HepG2 (cell line): ENCODE measurements around the gene MFRP. TPM values are rescaled to one million over a fixed set of nuclear protein-coding genes. Genes with fewer than 3 reads are reported as not detected.
A peak's percentile ranks its signal among the peaks of the same experiment; 100 is the strongest.

Experiments
- ATAC-seq: fragments of 200-7000 bp; cut with Tn5 transposase; 3 replicates; pipeline ENCODE4 v1.9.1; 2020; ENCODE audit warnings: mild to moderate bottlenecking, moderate library complexity
- BruUV-seq: library from RNA; stranded (reverse); fragments of 400-500 nt; replicated peaks from 2 replicates; lab custom pipeline; 2021; lab: Mats Ljungman, UMichigan
- CTCF ChIA-PET: fragments of 300-600 bp; formaldehyde crosslinking; extraction: SDS; loops from one replicate; lab custom pipeline; 2021; ENCODE audit warnings: low total read pairs, inconsistent platforms, low intra/inter-chr PET ratio; lab: Yijun Ruan, JAX
- POLR2A ChIA-PET: fragments of 350-600 bp; sonication (Branson Sonifier 250); formaldehyde crosslinking; loops from one replicate; lab custom pipeline; 2020; ENCODE audit warnings: antibody characterized with exemption, inconsistent platforms; lab: Yijun Ruan, JAX
- DNase-seq: peaks from one replicate; pipeline ENCODE4 v3.0.0-alpha.2; 2015; ENCODE audit warnings: low spot score
- FAIRE-seq: peaks from 3 replicates; lab custom pipeline; 2011; peaks lifted over from hg19 to GRCh38; lab: Jason Lieb, UNC
- H2AFZ ChIP-seq: one replicate; pipeline ENCODE4 v1.6.1; 2011; ENCODE audit warnings: low read length, inconsistent platforms
- H3K27ac ChIP-seq: fragments of 300-600 bp; 3 replicates; pipeline ENCODE4 v1.8.0; 2011; ENCODE audit warnings: mixed run types, mild to moderate bottlenecking, mixed read lengths, low read length, inconsistent platforms; ENCODE audit not compliant: insufficient read depth; ENCODE audit errors: extremely low read length
- H3K27me3 ChIP-seq, 2 experiments: fragments of 200-600 bp in 1 of 2; 2 replicates in 1 of 2; 3 replicates in 1 of 2; pipeline versions ENCODE4 v1.6.0 to v1.8.0; 2011; ENCODE audit warnings: low read length in 2 of 2, mild to moderate bottlenecking in 2 of 2, moderate library complexity in 2 of 2, inconsistent platforms in 1 of 2; ENCODE audit not compliant: insufficient read depth in 2 of 2, control insufficient read depth in 1 of 2
- H3K36me3 ChIP-seq, 2 experiments: fragments of 200-600 bp in 1 of 2; replicated peaks in 1 of 2; 2 replicates in 1 of 2; 3 replicates in 1 of 2; pipeline versions ENCODE4 v1.5.1 to v1.8.0; 2011; ENCODE audit warnings: low read length in 2 of 2, inconsistent platforms in 1 of 2; ENCODE audit not compliant: insufficient read depth in 2 of 2, control insufficient read depth in 1 of 2
- H3K4me1 ChIP-seq: 2 replicates; pipeline ENCODE4 v1.5.1; 2012; ENCODE audit warnings: low read length, inconsistent platforms; ENCODE audit not compliant: insufficient read depth
- H3K4me2 ChIP-seq: 2 replicates; pipeline ENCODE4 v1.6.0; 2011; ENCODE audit warnings: low read depth, low read length, inconsistent platforms
- H3K4me3 ChIP-seq, 3 experiments: fragments of 200-600 bp in 1 of 3; sonication (generic), shearing (Covaris generic) in 1 of 3; replicated peaks in 1 of 3; 2 replicates each; pipeline ENCODE4 v1.5.1; 2011 to 2016; ENCODE audit warnings: low read length in 3 of 3, inconsistent platforms in 2 of 3, low read depth in 2 of 3, mild to moderate bottlenecking in 2 of 3, control low read depth in 1 of 3, mixed read lengths in 1 of 3; ENCODE audit not compliant: insufficient read depth in 1 of 3
- H3K79me2 ChIP-seq: one replicate; pipeline ENCODE4 v1.6.1; 2011; ENCODE audit warnings: low read length, inconsistent platforms; ENCODE audit not compliant: insufficient read depth
- H3K9ac ChIP-seq: 2 replicates; pipeline ENCODE4 v1.6.0; 2011; ENCODE audit warnings: mild to moderate bottlenecking, low read depth, low read length, inconsistent platforms; ENCODE audit not compliant: insufficient read depth
- H3K9me3 ChIP-seq: 2 replicates; pipeline ENCODE4 v1.5.1; 2012; ENCODE audit warnings: mild to moderate bottlenecking, low read length
- H4K20me1 ChIP-seq: 2 replicates; pipeline ENCODE4 v1.6.0; 2011; ENCODE audit warnings: inconsistent platforms, mild to moderate bottlenecking, low read length, moderate library complexity; ENCODE audit not compliant: insufficient read depth
- CTCF ChIP-seq: sonication (generic); formaldehyde crosslinking; IDR thresholded peaks from 2 replicates; pipeline ENCODE4 v1.5.0; 2020; ENCODE audit warnings: mild to moderate bottlenecking, missing genetic modification reagents, moderate library complexity
- FOXJ3 ChIP-seq: sonication (generic); formaldehyde crosslinking; IDR thresholded peaks from 2 replicates; pipeline ENCODE4 v1.4.0; 2020; ENCODE audit warnings: missing genetic modification reagents, mild to moderate bottlenecking, borderline replicate concordance
- MAFK ChIP-seq, 2 experiments: IDR thresholded peaks in 1 of 2; conservative IDR thresholded peaks in 1 of 2; 2 replicates each; pipeline ENCODE4 v1.6.1; 2011; ENCODE audit warnings: improper control_type of control experiment in 2 of 2, low read length in 2 of 2
- MEIS2 ChIP-seq: sonication (generic); formaldehyde crosslinking; IDR thresholded peaks from 2 replicates; pipeline ENCODE4 v1.9.0; 2021; ENCODE audit warnings: mild to moderate bottlenecking, missing genetic modification reagents
- SMARCE1 ChIP-seq: fragments of 450-650 bp; IDR thresholded peaks from 2 replicates; pipeline ENCODE4 v1.6.1; 2017; ENCODE audit warnings: borderline replicate concordance
- SMC3 ChIP-seq: IDR thresholded peaks from 2 replicates; pipeline ENCODE4 v1.6.1; 2011; ENCODE audit warnings: low read length, improper control_type of control experiment
- WGBS: methylation state at CpG from one replicate; pipeline ENCODE4 v1.1.6; 2017; ENCODE audit warnings: low lambda C conversion rate; 5-methylcytosine and 5-hydroxymethylcytosine counted together
- in situ Hi-C: cut with HindIII; loops from 2 replicates; pipeline ENCODE4 v1.10.0; 2017; ENCODE audit warnings: low pct_unique_long_range_greater_than_20kb; ENCODE audit not compliant: extremely low pct_ligation_motif_present
- intact Hi-C: fragments of 100-400 bp; cut with micrococcal nuclease; formaldehyde crosslinking; loops from one replicate; pipeline ENCODE4 v1.10.0; 2022; ENCODE audit not compliant: unreplicated experiment
- polyA plus RNA-seq, 8 experiments: library from polyadenylated mRNA; depleted of rRNA in 3 of 8; stranded (reverse) in 7 of 8; unstranded in 1 of 8; fragments of >200 nt; fragmentation: Illumina TruSeq in 4 of 8; extraction: Trizol in 4 of 8; gene quantifications; 2 replicates each; pipeline versions ENCODE4 v1.2.1 to v1.2.3, GENCODE V29; 2011 to 2016; ENCODE audit warnings: low read depth in 4 of 8, missing spikeins in 1 of 8, mixed read lengths in 1 of 8; ENCODE audit not compliant: insufficient read depth in 1 of 8
- total RNA-seq, 5 experiments: library from RNA; depleted of rRNA; stranded (reverse); fragments of >200 nt; fragmentation: Illumina TruSeq; extraction: Trizol; gene quantifications; 2 replicates each; pipeline ENCODE4 v1.2.3, GENCODE V29; 2016; ENCODE audit warnings: low read depth in 1 of 5

Gene MFRP
- total and polyA plus RNA-seq, 2 of the 13 experiments (the other 11 are each of a cell fraction or from before 2014, with no cell fraction given) = not detected

- no peak for DNase-seq
These were observed 44.8 kb upstream of the MFRP start for GRCh38 chr11:119391275-119391674.

GRCh38 chr11:119389611-119390254 is 43.2 kb upstream of the MFRP start:
- Histone ChIP-seq H2AFZ (no peak overlapping the region), H3K4me3 (no peak overlapping the region), H4K20me1 (no peaks in the 10 kb centered on the region; the same call in 1 of the 2 replicates), H3K9ac (no peak overlapping the region), H3K27me3 (no peaks in the 10 kb centered on the region; a peak in 1 of 5 replicates), H3K4me1 (no peaks in the 10 kb centered on the region), H3K36me3 (no peaks in the 10 kb centered on the region; a peak in 1 of 5 replicates), H3K27ac (no peak overlapping the region), H3K4me2 (no peak overlapping the region), H3K79me2 (no peaks in the 10 kb centered on the region), H3K9me3 (no peaks in the 10 kb centered on the region)
- ChIA-PET CTCF (no interaction called here), POLR2A (interaction anchor here (0.6 to 1.1 kb wide), 2 partner anchors 9 to 85 kb away, joined by 3 read pairs; partner anchors contain the start of gene USP2)
- ATAC-seq (peak; percentile 79), FAIRE-seq (peak; percentile 53), DNase-seq (no peak)
- BruUV-seq = no TSS peak
- WGBS = 58% methylated on average over 5 of the region's 5 CpGs
- intact Hi-C loops = no loop called here
- TF ChIP-seq CTCF = peak; percentile 16; the same call in 1 of the 2 replicates
- no peak for TF ChIP-seq SMARCE1
- no peak for TF ChIP-seq FOXJ3 (CRISPR knock-in tag)
- TF ChIP-seq SMC3 = 0 out of 2 replicates have a peak, but pooled peaks have one; percentile 11
- in situ Hi-C loops = no loop called here

More at GRCh38 chr11:119391275-119391674, 44.8 kb upstream of the MFRP start:
- no peaks in the 10 kb centered on the region; a peak in 1 of 5 replicates for H3K27me3 ChIP-seq
- H2AFZ ChIP-seq = no peak overlapping the region
- 94% methylated on average over 7 of the region's 7 CpGs for WGBS
- no TSS peak for BruUV-seq
- no peak for FAIRE-seq
- no peaks in the 10 kb centered on the region for H3K4me1 ChIP-seq
- H4K20me1 ChIP-seq = no peaks in the 10 kb centered on the region; the same call in 1 of the 2 replicates
- ChIA-PET POLR2A (no interaction called here), CTCF (no interaction called here)
- H3K79me2 ChIP-seq = no peaks in the 10 kb centered on the region
- TF ChIP-seq MAFK (conservative IDR thresholded peaks at IDR 0.05 in 1 of 2, IDR thresholded peaks at IDR 0.05 in 1 of 2; ENCODE audit: low read length in 2 of 2) (0 out of 4 replicates have a peak, but pooled peaks of 1 of the 2 experiments have one; percentile 3), MEIS2 (CRISPR knock-in tag) (no peak)
- H3K27ac ChIP-seq = no peak overlapping the region
- H3K4me3 ChIP-seq = no peak overlapping the region
- H3K36me3 ChIP-seq = no peaks in the 10 kb centered on the region; a peak in 1 of 5 replicates
- no peak overlapping the region for H3K4me2 ChIP-seq
- no peak overlapping the region for H3K9ac ChIP-seq
- intact Hi-C loops (no loop called here), in situ Hi-C loops (no loop called here)
- H3K9me3 ChIP-seq = no peaks in the 10 kb centered on the region
- ATAC-seq = no peak
